Endodermal cell (in vitro differentiated cells): ENCODE measurements around the gene SMIM35. TPM values are rescaled to one million over a fixed set of nuclear protein-coding genes. Genes with fewer than 3 reads are reported as not detected.
A peak's percentile ranks its signal among the peaks of the same experiment; 100 is the strongest.

ENCODE experiments used
- DNase-seq: peaks from one replicate; pipeline ENCODE4 v3.0.0-alpha.2; 2017
- H3K27ac ChIP-seq: 2 replicates; pipeline ENCODE4 v1.5.1; 2013; ENCODE audit warnings: mild to moderate bottlenecking, low read depth, low read length, moderate library complexity
- H3K27me3 ChIP-seq: 2 replicates; pipeline ENCODE4 v1.6.1; 2013; ENCODE audit warnings: mild to moderate bottlenecking, low read length, moderate library complexity; ENCODE audit not compliant: insufficient read depth, control insufficient read depth, poor library complexity, severe bottlenecking
- H3K36me3 ChIP-seq: 2 replicates; pipeline ENCODE4 v1.7.0; 2013; ENCODE audit warnings: mild to moderate bottlenecking, low read length, moderate library complexity; ENCODE audit not compliant: control insufficient read depth, insufficient read depth
- H3K4me1 ChIP-seq: one replicate; pipeline ENCODE4 v1.7.0; 2013; ENCODE audit warnings: low read length; ENCODE audit not compliant: control insufficient read depth, insufficient read depth
- H3K4me3 ChIP-seq: 2 replicates; pipeline ENCODE4 v1.5.1; 2013; ENCODE audit warnings: mild to moderate bottlenecking, low read length, moderate library complexity
- H3K9ac ChIP-seq: 2 replicates; pipeline ENCODE4 v1.6.1; 2013; ENCODE audit warnings: mild to moderate bottlenecking, low read length, moderate library complexity; ENCODE audit not compliant: poor library complexity, severe bottlenecking; ENCODE audit errors: extremely low read depth
- H3K9me3 ChIP-seq: 2 replicates; pipeline ENCODE4 v1.6.1; 2013; ENCODE audit warnings: mild to moderate bottlenecking, low read length, moderate library complexity; ENCODE audit not compliant: control insufficient read depth
- H3K27ac Mint-ChIP-seq: 2 replicates; pipeline ENCODE4 v1.8.0; 2020; ENCODE audit warnings: mixed read lengths
- H3K27me3 Mint-ChIP-seq: 2 replicates; pipeline ENCODE4 v1.8.0; 2021; ENCODE audit warnings: mild to moderate bottlenecking, mixed read lengths; ENCODE audit not compliant: insufficient read depth
- H3K36me3 Mint-ChIP-seq: 2 replicates; pipeline ENCODE4 v1.8.0; 2020; ENCODE audit warnings: low read depth, mixed read lengths
- H3K4me1 Mint-ChIP-seq: 2 replicates; pipeline ENCODE4 v1.8.0; 2020; ENCODE audit warnings: mixed read lengths
- H3K4me3 Mint-ChIP-seq: 2 replicates; pipeline ENCODE4 v1.8.0; 2020; ENCODE audit warnings: mild to moderate bottlenecking, moderate library complexity, mixed read lengths
- H3K9me3 Mint-ChIP-seq: 2 replicates; pipeline ENCODE4 v1.8.0; 2020; ENCODE audit warnings: mild to moderate bottlenecking, mixed read lengths
- WGBS, 2 experiments: methylation state at CpG; one replicate each; pipeline versions ENCODE4 v1.1.5 to v1.1.7; 2013; ENCODE audit warnings: missing lambda C conversion rate in 2 of 2, mixed read lengths in 1 of 2; ENCODE audit not compliant: insufficient coverage in 1 of 2, insufficient read length in 1 of 2; 5-methylcytosine and 5-hydroxymethylcytosine counted together
- total RNA-seq, 2 donors: library from RNA; stranded (reverse); fragmentation: NEBNext Ultra II Directional in 1 of 2; extraction: Animal tissue kit (Norgen Biotek cat#: 25700) in 1 of 2; gene quantifications; 2 replicates in 1 of 2; 3 replicates in 1 of 2; pipeline ENCODE4 v1.2.1, GENCODE V29; 2021
- TF ChIP-seq, protein P1 (sequence below): fragments of 200-600 bp; sonication (generic); conservative IDR thresholded peaks from 2 replicates; pipeline ENCODE4 v1.5.0; 2021; ENCODE audit warnings: antibody characterized with exemption, mild to moderate bottlenecking

SMIM35 gene
- total RNA-seq, 2 donors from 2014 or later = not detected

DNA sequence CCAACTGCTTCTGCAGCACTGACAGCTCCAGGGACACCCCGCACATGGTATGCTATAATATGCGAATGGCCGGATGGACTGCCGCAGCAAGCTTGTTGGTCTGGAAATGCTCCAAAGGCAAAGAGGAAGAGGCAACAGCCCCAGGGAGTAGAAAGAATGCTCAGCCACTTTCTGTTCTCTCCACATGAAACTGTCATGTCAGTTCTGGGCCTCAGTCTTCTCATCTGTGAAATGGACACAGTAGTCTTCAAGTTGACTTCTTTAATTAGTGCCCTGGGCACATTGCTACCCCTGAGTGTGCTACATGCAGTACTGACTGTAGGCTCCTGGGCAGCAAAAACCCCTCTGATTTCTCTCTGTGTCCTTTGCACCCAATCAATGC is 80.6 kb downstream of the SMIM35 start:
- Histone ChIP-seq H3K9ac (no peak overlapping the region), H3K36me3 (no peaks in the 10 kb centered on the region), H3K4me1 (no peaks in the 10 kb centered on the region), H3K27me3 (no peaks in the 10 kb centered on the region), H3K9me3 (no peaks in the 10 kb centered on the region), H3K27ac (no peak overlapping the region), H3K4me3 (no peak overlapping the region)
- Mint-ChIP-seq H3K9me3 (peaks cover 9% of the 10 kb centered on the region), H3K27me3 (peaks cover 13% of the 10 kb centered on the region), H3K27ac (no peak overlapping the region), H3K4me1 (peaks cover 6% of the 10 kb centered on the region), H3K4me3 (no peak overlapping the region), H3K36me3 (no peaks in the 10 kb centered on the region)
- DNase-seq = no peak
- WGBS, 2 experiments = 96% methylated on average over 4 of the region's 4 CpGs
- TF ChIP-seq, protein P1, sequence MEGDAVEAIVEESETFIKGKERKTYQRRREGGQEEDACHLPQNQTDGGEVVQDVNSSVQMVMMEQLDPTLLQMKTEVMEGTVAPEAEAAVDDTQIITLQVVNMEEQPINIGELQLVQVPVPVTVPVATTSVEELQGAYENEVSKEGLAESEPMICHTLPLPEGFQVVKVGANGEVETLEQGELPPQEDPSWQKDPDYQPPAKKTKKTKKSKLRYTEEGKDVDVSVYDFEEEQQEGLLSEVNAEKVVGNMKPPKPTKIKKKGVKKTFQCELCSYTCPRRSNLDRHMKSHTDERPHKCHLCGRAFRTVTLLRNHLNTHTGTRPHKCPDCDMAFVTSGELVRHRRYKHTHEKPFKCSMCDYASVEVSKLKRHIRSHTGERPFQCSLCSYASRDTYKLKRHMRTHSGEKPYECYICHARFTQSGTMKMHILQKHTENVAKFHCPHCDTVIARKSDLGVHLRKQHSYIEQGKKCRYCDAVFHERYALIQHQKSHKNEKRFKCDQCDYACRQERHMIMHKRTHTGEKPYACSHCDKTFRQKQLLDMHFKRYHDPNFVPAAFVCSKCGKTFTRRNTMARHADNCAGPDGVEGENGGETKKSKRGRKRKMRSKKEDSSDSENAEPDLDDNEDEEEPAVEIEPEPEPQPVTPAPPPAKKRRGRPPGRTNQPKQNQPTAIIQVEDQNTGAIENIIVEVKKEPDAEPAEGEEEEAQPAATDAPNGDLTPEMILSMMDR = no peak

- H3K27ac Mint-ChIP-seq = no peak overlapping the region
- no peak for DNase-seq
Observed at GRCh38 chr11:118005224-118006152, 81.3 kb downstream of the SMIM35 start.

DNA sequence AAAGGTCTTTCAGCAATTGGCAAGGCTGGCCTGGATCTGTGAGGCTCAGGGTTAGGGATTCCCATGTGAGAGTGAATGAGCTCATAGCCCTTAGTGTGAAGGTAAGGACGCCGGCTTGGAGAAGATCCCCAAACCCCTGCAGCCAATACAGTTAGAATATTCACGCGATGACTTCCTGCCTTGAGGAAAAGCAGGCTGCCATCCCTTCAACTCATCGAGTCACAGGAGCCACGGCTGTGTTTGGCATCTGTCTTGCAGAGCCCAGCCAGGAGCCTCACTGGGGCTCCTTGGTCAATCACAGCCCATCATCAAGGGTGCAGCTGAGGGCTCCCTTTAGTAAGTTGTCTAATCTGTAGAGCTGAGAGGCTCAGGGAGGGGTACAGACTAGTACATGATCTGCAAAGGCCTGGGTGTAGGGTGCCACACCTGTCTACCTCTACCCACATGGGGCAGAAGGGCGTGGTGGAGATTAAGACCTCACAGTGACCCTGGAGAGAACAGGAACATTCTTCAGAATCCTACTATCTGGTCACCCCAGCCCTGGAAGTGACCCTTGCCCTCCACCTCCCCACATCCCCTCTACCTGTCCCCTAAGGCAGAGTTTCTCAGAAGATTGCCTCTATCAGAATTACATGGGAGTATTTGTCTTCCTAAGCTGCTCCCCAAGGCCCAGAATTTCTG is 82.1 kb downstream of the SMIM35 start:
- H3K27me3 ChIP-seq = no peaks in the 10 kb centered on the region
- DNase-seq = no peak
- peaks cover 8% of the 10 kb centered on the region for H3K27me3 Mint-ChIP-seq
- TF ChIP-seq, protein P1 = no peak
- no peaks in the 10 kb centered on the region for H3K9me3 ChIP-seq
- H3K36me3 Mint-ChIP-seq = no peaks in the 10 kb centered on the region
- H3K4me3 ChIP-seq = no peak overlapping the region
- H3K4me1 ChIP-seq = no peaks in the 10 kb centered on the region
- H3K36me3 ChIP-seq = no peaks in the 10 kb centered on the region
- peaks cover 9% of the 10 kb centered on the region for H3K9me3 Mint-ChIP-seq
- H3K9ac ChIP-seq = no peak overlapping the region
- no peak overlapping the region for H3K27ac ChIP-seq
- 89 to 93% methylated on average over 4 to 7 of the region's 7 CpGs for WGBS, 2 experiments
- H3K4me1 Mint-ChIP-seq = peaks cover 6% of the 10 kb centered on the region
- no peak overlapping the region for H3K4me3 Mint-ChIP-seq
- no peak overlapping the region for H3K27ac Mint-ChIP-seq

More at GRCh38 chr11:118005224-118006152, 81.3 kb downstream of the SMIM35 start:
- H3K27ac ChIP-seq = no peak overlapping the region
- H3K4me3 ChIP-seq = no peak overlapping the region
- no peaks in the 10 kb centered on the region for H3K27me3 ChIP-seq
- Mint-ChIP-seq H3K4me1 (peaks cover 6% of the 10 kb centered on the region), H3K36me3 (no peaks in the 10 kb centered on the region), H3K27me3 (peaks cover 13% of the 10 kb centered on the region), H3K4me3 (no peak overlapping the region), H3K9me3 (peaks cover 9% of the 10 kb centered on the region)
- 85 to 87% methylated on average over 6 to 12 of the region's 12 CpGs for WGBS, 2 experiments
- H3K9ac ChIP-seq = no peak overlapping the region
- TF ChIP-seq, protein P1 = peak; percentile 39
- no peaks in the 10 kb centered on the region for H3K36me3 ChIP-seq
- H3K9me3 ChIP-seq = no peaks in the 10 kb centered on the region
- no peaks in the 10 kb centered on the region for H3K4me1 ChIP-seq
